GM12878 (cell line): Measurements from ENCODE around the gene ZNF419. TPM values are rescaled to one million over a fixed set of nuclear protein-coding genes. Genes with fewer than 3 reads are reported as not detected.
A peak's percentile ranks its signal among the peaks of the same experiment; 100 is the strongest.

ENCODE experiments used
- ATAC-seq: fragments of 200-7000 bp; cut with Tn5 transposase; 3 replicates; pipeline ENCODE4 v1.9.1; 2020; ENCODE audit warnings: mild to moderate bottlenecking, moderate library complexity
- BruUV-seq: library from RNA; stranded (reverse); fragments of 400-500 nt; replicated peaks from 2 replicates; lab custom pipeline; 2021; lab: Mats Ljungman, UMichigan
- CTCF ChIA-PET: fragments of 300-600 bp; sonication (Branson Sonifier 250); formaldehyde crosslinking; extraction: SDS; loops from one replicate; lab custom pipeline; 2021; ENCODE audit warnings: inconsistent platforms; lab: Yijun Ruan, JAX
- POLR2A ChIA-PET: fragments of 350-600 bp; formaldehyde crosslinking; extraction: SDS; loops from one replicate; lab custom pipeline; 2021; ENCODE audit warnings: inconsistent platforms; lab: Charles Lee
- RAD21 ChIA-PET: fragments of 300-600 bp; sonication (Branson Sonifier 250); formaldehyde crosslinking; loops from one replicate; lab custom pipeline; 2023; ENCODE audit warnings: antibody characterized with exemption; ENCODE audit not compliant: unreplicated experiment; lab: Charles Lee
- SMC1A ChIA-PET: fragments of 300-600 bp; sonication (Branson Sonifier 250); formaldehyde crosslinking; loops from one replicate; lab custom pipeline; 2023; ENCODE audit not compliant: unreplicated experiment, uncharacterized antibody; lab: Charles Lee
- DNase-seq: peaks from one replicate; pipeline ENCODE4 v3.0.0-alpha.2; 2011; ENCODE audit warnings: low read depth, low spot score
- FAIRE-seq: peaks from 3 replicates; lab custom pipeline; 2011; peaks lifted over from hg19 to GRCh38; lab: Jason Lieb, UNC
- H2AFZ ChIP-seq: 2 replicates; pipeline ENCODE4 v1.6.0; 2011; ENCODE audit warnings: low read depth, low read length, control low read depth; ENCODE audit not compliant: control insufficient read depth
- H3K27ac ChIP-seq: 2 replicates; pipeline ENCODE4 v1.5.1; 2011; ENCODE audit warnings: control low read depth; ENCODE audit not compliant: control insufficient read depth, insufficient read depth
- H3K27me3 ChIP-seq, 2 experiments: replicated peaks in 1 of 2; 2 replicates each; pipeline versions ENCODE4 v1.6.0 to v1.6.1; 2011; ENCODE audit warnings: low read length in 1 of 2; ENCODE audit not compliant: control insufficient read depth in 2 of 2, insufficient read depth in 2 of 2
- H3K36me3 ChIP-seq, 2 experiments: 2 replicates each; pipeline ENCODE4 v1.5.1; 2011; ENCODE audit warnings: low read length in 1 of 2; ENCODE audit not compliant: control insufficient read depth in 2 of 2, insufficient read depth in 2 of 2
- H3K4me1 ChIP-seq: 2 replicates; pipeline ENCODE4 v1.6.1; 2011; ENCODE audit warnings: mild to moderate bottlenecking, low read length, moderate library complexity, mixed read lengths; ENCODE audit not compliant: control insufficient read depth, insufficient read depth
- H3K4me2 ChIP-seq: 2 replicates; pipeline ENCODE4 v1.6.0; 2011; ENCODE audit warnings: control low read depth; ENCODE audit not compliant: control insufficient read depth, insufficient read depth
- H3K4me3 ChIP-seq: fragments of 200-600 bp; sonication (generic); 2 replicates; pipeline ENCODE4 v1.5.1; 2016
- H3K79me2 ChIP-seq: 2 replicates; pipeline ENCODE4 v1.6.0; 2011; ENCODE audit warnings: low read length; ENCODE audit not compliant: control insufficient read depth, insufficient read depth
- H3K9ac ChIP-seq: 2 replicates; pipeline ENCODE4 v1.8.0; 2011; ENCODE audit warnings: low read length, control low read depth, mixed read lengths; ENCODE audit not compliant: control insufficient read depth, insufficient read depth
- H3K9me3 ChIP-seq: replicated peaks from 3 replicates; pipeline ENCODE4 v1.5.1; 2011; ENCODE audit warnings: mild to moderate bottlenecking, low read length; ENCODE audit not compliant: control insufficient read depth, insufficient read depth
- H4K20me1 ChIP-seq: 2 replicates; pipeline ENCODE4 v1.6.0; 2011; ENCODE audit not compliant: control insufficient read depth, insufficient read depth
- BACH1 ChIP-seq: fragments of 450-650 bp; IDR thresholded peaks from 2 replicates; pipeline ENCODE4 v1.6.1; 2017; ENCODE audit warnings: mild to moderate bottlenecking, borderline replicate concordance
- CBFB ChIP-seq: IDR thresholded peaks from 2 replicates; pipeline ENCODE4 v1.6.1; 2016; ENCODE audit warnings: antibody characterized with exemption, low read depth
- CTCF ChIP-seq, 3 experiments: IDR thresholded peaks in 2 of 3; conservative IDR thresholded peaks in 1 of 3; 2 replicates each; pipeline ENCODE4 v1.5.1; 2011; ENCODE audit warnings: low read depth in 3 of 3, low read length in 3 of 3, mild to moderate bottlenecking in 3 of 3, control low read depth in 2 of 3, moderate library complexity in 2 of 3, inconsistent platforms in 1 of 3, mixed read lengths in 1 of 3; ENCODE audit not compliant: control insufficient read depth in 2 of 3, insufficient read depth in 1 of 3; ENCODE audit errors: extremely low read depth in 1 of 3
- IKZF1 ChIP-seq: fragments of 450-650 bp; conservative IDR thresholded peaks from 2 replicates; pipeline ENCODE4 v1.6.1; 2017; ENCODE audit warnings: antibody characterized with exemption, mild to moderate bottlenecking
- NFYB ChIP-seq: IDR thresholded peaks from 2 replicates; pipeline ENCODE4 v1.6.1; 2011; ENCODE audit warnings: low read depth, mild to moderate bottlenecking, low read length, improper control_type of control experiment, moderate library complexity; ENCODE audit not compliant: insufficient read depth
- RAD21 ChIP-seq: IDR thresholded peaks from 2 replicates; pipeline ENCODE4 v1.6.1; 2011; ENCODE audit warnings: mild to moderate bottlenecking, low read depth, low read length, moderate library complexity; ENCODE audit not compliant: insufficient read depth
- RUNX3 ChIP-seq: IDR thresholded peaks from 2 replicates; pipeline ENCODE4 v1.6.1; 2012; ENCODE audit warnings: low read length, inconsistent platforms
- SMARCA5 ChIP-seq: fragments of 450-650 bp; IDR thresholded peaks from 2 replicates; pipeline ENCODE4 v1.6.1; 2017; ENCODE audit warnings: mild to moderate bottlenecking
- SMC3 ChIP-seq: IDR thresholded peaks from 2 replicates; pipeline ENCODE4 v1.6.1; 2011; ENCODE audit warnings: low read length, improper control_type of control experiment, borderline replicate concordance
- WGBS: methylation state at CpG from one replicate; pipeline ENCODE4 v1.1.6; 2016; ENCODE audit warnings: low lambda C conversion rate; ENCODE audit not compliant: insufficient replicate concordance, insufficient coverage; ENCODE audit errors: missing lambda C conversion rate; 5-methylcytosine and 5-hydroxymethylcytosine counted together
- in situ Hi-C: fragments of 300-500 bp; cut with MboI; formaldehyde crosslinking; loops from 9 replicates; pipeline ENCODE4 v1.14.3; 2018; ENCODE audit warnings: mixed read lengths
- intact Hi-C: fragments of 100-400 bp; cut with micrococcal nuclease; formaldehyde crosslinking; loops from one replicate; pipeline ENCODE4 v1.14.2; 2022; ENCODE audit not compliant: unreplicated experiment
- polyA plus RNA-seq, 11 experiments: library from polyadenylated mRNA; depleted of rRNA in 4 of 11; unstranded in 6 of 11; stranded (reverse) in 5 of 11; fragments of >200 nt; fragmentation: Nextera tagmentation in 4 of 11; fragmentation: Illumina TruSeq in 1 of 11; extraction: Ambion mirVana in 4 of 11; extraction: Trizol in 1 of 11; gene quantifications; 1 replicate in 1 of 11; 2 replicates in 10 of 11; pipeline versions ENCODE4 v1.2.1 to v1.2.3, GENCODE V29; 2011 to 2016; ENCODE audit warnings: inconsistent platforms in 2 of 11, missing spikeins in 2 of 11, low read depth in 1 of 11
- total RNA-seq, 4 experiments: library from RNA; depleted of rRNA in 3 of 4; stranded (reverse); fragments of >200 nt in 3 of 4; fragmentation: Illumina TruSeq in 1 of 4; extraction: Trizol in 1 of 4; gene quantifications; 2 replicates each; pipeline versions ENCODE4 v1.2.1 to v1.2.3, GENCODE V29; 2013 to 2021

The ZNF419 gene
- total and polyA plus RNA-seq, 10 of the 15 experiments (the other 5 are each of a cell fraction or from before 2014, with no cell fraction given): 0.98 to 12.8 (median 7.3) TPM

GRCh38 chr19:57465680-57466381 lies 21.7 kb upstream of the ZNF419 start:
- peaks cover 3% of the 10 kb centered on the region for H3K9me3 ChIP-seq
- TF ChIP-seq SMC3 (peak; percentile 65; the same call in 1 of the 2 replicates), CBFB (0 out of 2 replicates have a peak, but pooled peaks have one; percentile 33), BACH1 (no peak), CTCF (IDR thresholded peaks at IDR 0.05 in 2 of 3, conservative IDR thresholded peaks at IDR 0.05 in 1 of 3; ENCODE audit: control insufficient read depth in 2 of 3, extremely low read depth in 1 of 3, insufficient read depth in 1 of 3, low read depth in 3 of 3, low read length in 3 of 3) (peak; percentile 52 to 67 (median 61)), IKZF1 (no peak), RUNX3 (peak; percentile 77), NFYB (no peak), RAD21 (peak; percentile 77), SMARCA5 (no peak)
- no TSS peak for BruUV-seq

More at GRCh38 chr19:57465680-57466381, 21.7 kb upstream of the ZNF419 start:
- H3K27ac ChIP-seq: no peak overlapping the region
- POLR2A ChIA-PET: no interaction called here
- in situ Hi-C loops (no loop called here), intact Hi-C loops (no loop called here)
- H3K79me2 ChIP-seq: no peaks in the 10 kb centered on the region
- H3K36me3 ChIP-seq: no peaks in the 10 kb centered on the region
- CTCF ChIA-PET: interaction anchor here (0.6 to 1.3 kb wide), 5 partner anchors 27 to 882 kb away, joined by 3 to 6 read pairs (median 3); partner anchors contain the start of gene ZSCAN22
- H3K4me2 ChIP-seq: no peak overlapping the region
- DNase-seq: peak; percentile 12
- no peak overlapping the region for H3K4me3 ChIP-seq
- H2AFZ ChIP-seq: no peak overlapping the region
- no peaks in the 10 kb centered on the region for H4K20me1 ChIP-seq
- no peak overlapping the region for H3K9ac ChIP-seq
- FAIRE-seq: peak; percentile 18
- ATAC-seq: peak; percentile 93
- RAD21 ChIA-PET: no interaction called here
- H3K4me1 ChIP-seq: no peaks in the 10 kb centered on the region
- WGBS: 28% methylated on average over 5 of the region's 5 CpGs
- H3K27me3 ChIP-seq: no peaks in the 10 kb centered on the region
- SMC1A ChIA-PET: interaction anchor here (0.6 to 1.3 kb wide), 3 partner anchors 60 to 1294 kb away, joined by 3 to 5 read pairs (median 3); no protein-coding TSS in a partner anchor
